GM18511 (cell line): ENCODE results near the gene RPL22L1.
"Not testable (repeated sequence)": the region's sequence is repeated elsewhere in the genome, so short reads cannot be mapped to it uniquely, and the experiment has no call there.

ENCODE experiments used
- ATAC-seq: cut with Tn5 transposase; IDR thresholded peaks from one replicate; pipeline ENCODE4 v1.9.1; 2021; ENCODE audit warnings: mild to moderate bottlenecking, moderate library complexity; ENCODE audit not compliant: unreplicated experiment

RPL22L1 gene

GRCh38 chr3:170878688-170879087 is 8.7 kb upstream of the RPL22L1 start:
- ATAC-seq, result not testable (repeated sequence)

- ATAC-seq, result not testable (repeated sequence)
These were observed 7.3 kb upstream of the RPL22L1 start for GRCh38 chr3:170877311-170877710.

- no peak for ATAC-seq
These were observed 6.5 kb upstream of the RPL22L1 start for GRCh38 chr3:170876537-170876936.

- ATAC-seq, result no peak
These were observed 780 bp downstream of the RPL22L1 start for GRCh38 chr3:170869239-170869590.

GRCh38 chr3:170868577-170869238 is 1.3 kb downstream of the RPL22L1 start:
- no peak for ATAC-seq

- no peak for ATAC-seq
These were observed 2.7 kb downstream of the RPL22L1 start for GRCh38 chr3:170867143-170867937.

- ATAC-seq, result no peak
These were observed 3.5 kb downstream of the RPL22L1 start for GRCh38 chr3:170866499-170866898.

GRCh38 chr3:170865209-170866094 is 4.5 kb downstream of the RPL22L1 start:
- no peak for ATAC-seq

GRCh38 chr3:170864525-170865208 is 5.3 kb downstream of the RPL22L1 start:
- no peak for ATAC-seq

GRCh38 chr3:170863816-170864215 is 6.2 kb downstream of the RPL22L1 start:
- ATAC-seq, result no peak

- ATAC-seq, result no peak
These were observed 7.2 kb downstream of the RPL22L1 start for GRCh38 chr3:170862618-170863374.

- no peak for ATAC-seq
These were observed 11.4 kb downstream of the RPL22L1 start for GRCh38 chr3:170858599-170858998.

GRCh38 chr3:170852324-170852723 is 17.7 kb downstream of the RPL22L1 start:
- no peak for ATAC-seq

- no peak for ATAC-seq
These were observed 21.6 kb downstream of the RPL22L1 start for GRCh38 chr3:170848292-170848917.

GRCh38 chr3:170844377-170844776 is 25.6 kb downstream of the RPL22L1 start:
- ATAC-seq, result no peak

- no peak for ATAC-seq
These were observed 29.6 kb downstream of the RPL22L1 start for GRCh38 chr3:170840291-170840859.

GRCh38 chr3:170839518-170840100 is 30.4 kb downstream of the RPL22L1 start:
- no peak for ATAC-seq

GRCh38 chr3:170836491-170836890 is 33.5 kb downstream of the RPL22L1 start:
- ATAC-seq, result no peak

GRCh38 chr3:170835336-170835735 is 34.7 kb downstream of the RPL22L1 start:
- ATAC-seq, result no peak
